HepG2 (cell line): ENCODE data around the gene SLC38A2. TPM values are rescaled to one million over a fixed set of nuclear protein-coding genes. Genes with fewer than 3 reads are reported as not detected.

Experiments used
- EHMT2 ChIP-seq: fragments of 200-600 bp; sonication (generic); IDR thresholded peaks from 2 replicates; pipeline ENCODE4 v1.7.0; 2017; ENCODE audit warnings: antibody characterized with exemption, low read depth, low read length, borderline replicate concordance
- FOXP4 ChIP-seq: sonication (generic); formaldehyde crosslinking; IDR thresholded peaks from 2 replicates; pipeline ENCODE4 v1.4.0; 2020; ENCODE audit warnings: missing genetic modification reagents
- GLMP ChIP-seq: sonication (generic); formaldehyde crosslinking; IDR thresholded peaks from 2 replicates; pipeline ENCODE4 v1.9.0; 2021; ENCODE audit warnings: missing genetic modification reagents, mild to moderate bottlenecking, borderline replicate concordance
- GPN1 ChIP-seq: sonication (generic); formaldehyde crosslinking; IDR thresholded peaks from 2 replicates; pipeline ENCODE4 v1.5.1; 2020; ENCODE audit warnings: missing genetic modification reagents, borderline replicate concordance
- HOXA9 ChIP-seq: sonication (generic); formaldehyde crosslinking; IDR thresholded peaks from 2 replicates; pipeline ENCODE4 v1.8.1; 2022; ENCODE audit warnings: missing genetic modification reagents, mild to moderate bottlenecking, moderate library complexity, borderline replicate concordance
- HOXD1 ChIP-seq: sonication (generic); formaldehyde crosslinking; IDR thresholded peaks from 2 replicates; pipeline ENCODE4 v1.5.0; 2020; ENCODE audit warnings: missing genetic modification reagents
- KDM1A ChIP-seq: IDR thresholded peaks from 2 replicates; pipeline ENCODE4 v1.6.1; 2016; ENCODE audit warnings: missing compliant biosample characterization
- KLF16 ChIP-seq, 2 experiments: sonication (generic) in 1 of 2; formaldehyde crosslinking in 1 of 2; IDR thresholded peaks; 2 replicates each; pipeline versions ENCODE4 v1.6.1 to v1.8.0; 2016 to 2023; ENCODE audit warnings: missing genetic modification reagents in 2 of 2, missing compliant biosample characterization in 1 of 2
- KLF6 ChIP-seq: IDR thresholded peaks from 2 replicates; pipeline ENCODE4 v1.8.0; 2016; ENCODE audit warnings: missing biosample characterization, missing genetic modification reagents
- MAZ ChIP-seq, 2 experiments: sonication (generic) in 1 of 2; formaldehyde crosslinking in 1 of 2; IDR thresholded peaks; 2 replicates each; pipeline versions ENCODE4 v1.5.0 to v1.6.1; 2012 to 2020; ENCODE audit warnings: low read depth in 2 of 2, mild to moderate bottlenecking in 2 of 2, borderline replicate concordance in 1 of 2, improper control_type of control experiment in 1 of 2, low read length in 1 of 2, missing genetic modification reagents in 1 of 2, moderate library complexity in 1 of 2
- NR2F6 ChIP-seq, 2 experiments: IDR thresholded peaks; 2 replicates each; pipeline ENCODE4 v1.6.1; 2016; ENCODE audit warnings: antibody characterized with exemption in 1 of 2, mild to moderate bottlenecking in 1 of 2
- PPARG ChIP-seq: conservative IDR thresholded peaks from 2 replicates; pipeline ENCODE4 v1.6.1; 2016; ENCODE audit warnings: missing biosample characterization, missing genetic modification reagents
- RELA ChIP-seq: sonication (generic); formaldehyde crosslinking; IDR thresholded peaks from 2 replicates; pipeline ENCODE4 v1.4.0; 2020; ENCODE audit warnings: missing genetic modification reagents
- SMYD3 ChIP-seq: sonication (generic); formaldehyde crosslinking; IDR thresholded peaks from 2 replicates; pipeline ENCODE4 v1.8.1; 2023; ENCODE audit warnings: mild to moderate bottlenecking, missing genetic modification reagents
- TRIM24 ChIP-seq: sonication (generic); formaldehyde crosslinking; IDR thresholded peaks from 2 replicates; pipeline ENCODE4 v1.8.0; 2022; ENCODE audit warnings: mild to moderate bottlenecking, missing genetic modification reagents
- ZBTB38 ChIP-seq: sonication (generic); formaldehyde crosslinking; IDR thresholded peaks from 2 replicates; pipeline ENCODE4 v1.5.1; 2020; ENCODE audit warnings: mild to moderate bottlenecking, missing genetic modification reagents
- ZNF598 ChIP-seq: sonication (generic); formaldehyde crosslinking; IDR thresholded peaks from 2 replicates; pipeline ENCODE4 v1.5.1; 2020; ENCODE audit warnings: mild to moderate bottlenecking, missing genetic modification reagents, borderline replicate concordance
- ZNF607 ChIP-seq: sonication (generic); formaldehyde crosslinking; IDR thresholded peaks from 2 replicates; pipeline ENCODE4 v1.5.1; 2020; ENCODE audit warnings: missing genetic modification reagents, mild to moderate bottlenecking, borderline replicate concordance
- ZNF749 ChIP-seq: sonication (generic); formaldehyde crosslinking; IDR thresholded peaks from 2 replicates; pipeline ENCODE4 v1.8.0; 2022; ENCODE audit warnings: mild to moderate bottlenecking, missing genetic modification reagents, moderate library complexity, borderline replicate concordance
- ZNF773 ChIP-seq: sonication (generic); formaldehyde crosslinking; IDR thresholded peaks from 2 replicates; pipeline ENCODE4 v1.4.0; 2020; ENCODE audit warnings: missing genetic modification reagents, borderline replicate concordance
- ZNF782 ChIP-seq: sonication (generic); formaldehyde crosslinking; IDR thresholded peaks from 2 replicates; pipeline ENCODE4 v1.4.0; 2020; ENCODE audit warnings: missing genetic modification reagents, mild to moderate bottlenecking, borderline replicate concordance
- ZNF879 ChIP-seq: sonication (generic); formaldehyde crosslinking; IDR thresholded peaks from 2 replicates; pipeline ENCODE4 v1.8.1; 2023; ENCODE audit warnings: missing genetic modification reagents
- ZUFSP ChIP-seq: sonication (generic); formaldehyde crosslinking; IDR thresholded peaks from 2 replicates; pipeline ENCODE4 v1.9.0; 2021; ENCODE audit warnings: missing genetic modification reagents, mild to moderate bottlenecking, borderline replicate concordance
- polyA plus RNA-seq, 8 experiments: library from polyadenylated mRNA; depleted of rRNA in 3 of 8; stranded (reverse) in 7 of 8; unstranded in 1 of 8; fragments of >200 nt; fragmentation: Illumina TruSeq in 4 of 8; extraction: Trizol in 4 of 8; gene quantifications; 2 replicates each; pipeline versions ENCODE4 v1.2.1 to v1.2.3, GENCODE V29; 2011 to 2016; ENCODE audit warnings: low read depth in 4 of 8, missing spikeins in 1 of 8, mixed read lengths in 1 of 8; ENCODE audit not compliant: insufficient read depth in 1 of 8
- total RNA-seq, 5 experiments: library from RNA; depleted of rRNA; stranded (reverse); fragments of >200 nt; fragmentation: Illumina TruSeq; extraction: Trizol; gene quantifications; 2 replicates each; pipeline ENCODE4 v1.2.3, GENCODE V29; 2016; ENCODE audit warnings: low read depth in 1 of 5

SLC38A2 gene
- total and polyA plus RNA-seq, 2 of the 13 experiments (the other 11 are each of a cell fraction or from before 2014, with no cell fraction given): 368 to 880 TPM

GRCh38 chr12:46371718-46372543 lies 642 bp downstream of the SLC38A2 start (continued):
- no peak for TF ChIP-seq MAZ (IDR thresholded peaks at IDR 0.05; ENCODE audit: borderline replicate concordance, low read depth, low read length)
- TF ChIP-seq MAZ (CRISPR knock-in tag; IDR thresholded peaks at IDR 0.05; ENCODE audit: low read depth): no peak; the same call in 1 of the 2 replicates
- TF ChIP-seq TRIM24 (CRISPR knock-in tag): no peak
- no peak for TF ChIP-seq HOXA9 (CRISPR knock-in tag)
- no peak for TF ChIP-seq HOXD1
- TF ChIP-seq ZNF598: no peak
- TF ChIP-seq ZNF782: no peak
- no peak for TF ChIP-seq ZUFSP (CRISPR knock-in tag)
- no peak for TF ChIP-seq ZNF879 (CRISPR knock-in tag)
- 0 out of 2 replicates have a peak, but pooled peaks have one; percentile 2 for TF ChIP-seq PPARG (CRISPR knock-in tag)
- TF ChIP-seq GLMP: peak; percentile 4; the same call in 1 of the 2 replicates
- TF ChIP-seq ZNF749 (CRISPR knock-in tag): no peak
- TF ChIP-seq ZNF607: no peak
- TF ChIP-seq KLF16 (CRISPR knock-in tag; IDR thresholded peaks at IDR 0.05): peak in 1 of 2 experiments; percentile 5; a peak in 1 of 4 replicates
- no peak for TF ChIP-seq ZBTB38
- no peak for TF ChIP-seq EHMT2
- TF ChIP-seq FOXP4: no peak
- no peak for TF ChIP-seq KDM1A (CRISPR knock-in tag)
- no peak for TF ChIP-seq GPN1 (CRISPR knock-in tag)
- TF ChIP-seq ZNF773 (CRISPR knock-in tag): no peak
- TF ChIP-seq NR2F6 (IDR thresholded peaks at IDR 0.05): no peak
- no peak for TF ChIP-seq NR2F6 (CRISPR knock-in tag; IDR thresholded peaks at IDR 0.05)
- no peak; the same call in 1 of the 2 replicates for TF ChIP-seq KLF6 (CRISPR knock-in tag)
- TF ChIP-seq RELA: 0 out of 2 replicates have a peak, but pooled peaks have one; percentile 40
- no peak; the same call in 1 of the 2 replicates for TF ChIP-seq SMYD3 (CRISPR knock-in tag)
